GM12878 (cell line): Measurements from ENCODE around the gene MEIOB. TPM values are rescaled to one million over a fixed set of nuclear protein-coding genes. Genes with fewer than 3 reads are reported as not detected.

Experiments
- BMI1 ChIP-seq: fragments of 450-650 bp; IDR thresholded peaks from 2 replicates; pipeline ENCODE4 v1.6.1; 2016; ENCODE audit warnings: mild to moderate bottlenecking, moderate library complexity, borderline replicate concordance
- CBX5 ChIP-seq: sonication (generic); IDR thresholded peaks from 2 replicates; pipeline ENCODE4 v1.6.1; 2016; ENCODE audit warnings: low read depth, moderate library complexity, mild to moderate bottlenecking, inconsistent platforms
- FOS ChIP-seq: IDR thresholded peaks from 3 replicates; pipeline ENCODE4 v1.6.1; 2011; ENCODE audit warnings: borderline replicate concordance; ENCODE audit not compliant: insufficient read length; ENCODE audit errors: extremely low read depth
- HDAC6 ChIP-seq: fragments of 200-600 bp; sonication (generic); IDR thresholded peaks from one replicate; pipeline ENCODE4 v1.8.0; 2017; ENCODE audit warnings: antibody characterized with exemption; ENCODE audit not compliant: unreplicated experiment
- IKZF1 ChIP-seq: fragments of 450-650 bp; conservative IDR thresholded peaks from 2 replicates; pipeline ENCODE4 v1.6.1; 2017; ENCODE audit warnings: antibody characterized with exemption, mild to moderate bottlenecking
- MEF2A ChIP-seq: IDR thresholded peaks from 2 replicates; pipeline ENCODE4 v1.6.1; 2011; ENCODE audit warnings: low read depth, mild to moderate bottlenecking, low read length, moderate library complexity; ENCODE audit not compliant: insufficient read depth
- NR2C2 ChIP-seq: IDR thresholded peaks from 2 replicates; pipeline ENCODE4 v1.6.1; 2011; ENCODE audit warnings: borderline replicate concordance, low read depth; ENCODE audit not compliant: control insufficient read depth, insufficient read length
- PAX8 ChIP-seq: fragments of 450-650 bp; IDR thresholded peaks from 2 replicates; pipeline ENCODE4 v1.6.1; 2017; ENCODE audit warnings: mild to moderate bottlenecking, moderate library complexity
- RB1 ChIP-seq: fragments of 450-650 bp; formaldehyde crosslinking; IDR thresholded peaks from 2 replicates; pipeline ENCODE4 v1.6.1; 2017; ENCODE audit warnings: mild to moderate bottlenecking, borderline replicate concordance
- RFX5 ChIP-seq: IDR thresholded peaks from 2 replicates; pipeline ENCODE4 v1.6.1; 2011; ENCODE audit warnings: low read depth, low read length, improper control_type of control experiment
- SIX5 ChIP-seq: IDR thresholded peaks from 2 replicates; pipeline ENCODE4 v1.6.1; 2011; ENCODE audit warnings: mild to moderate bottlenecking, low read depth, low read length, moderate library complexity; ENCODE audit not compliant: severe bottlenecking
- SMAD5 ChIP-seq: IDR thresholded peaks from 2 replicates; pipeline ENCODE4 v1.6.1; 2016; ENCODE audit warnings: antibody characterized with exemption, low read depth
- SMARCA5 ChIP-seq: fragments of 450-650 bp; IDR thresholded peaks from 2 replicates; pipeline ENCODE4 v1.6.1; 2017; ENCODE audit warnings: mild to moderate bottlenecking
- SP1 ChIP-seq: IDR thresholded peaks from one replicate; pipeline ENCODE4 v1.6.1; 2011; ENCODE audit warnings: low read depth, low read length
- YY1 ChIP-seq: IDR thresholded peaks from 2 replicates; pipeline ENCODE4 v1.6.1; 2011; ENCODE audit warnings: low read depth, mild to moderate bottlenecking, low read length
- ZNF622 ChIP-seq: fragments of 450-650 bp; IDR thresholded peaks from 2 replicates; pipeline ENCODE4 v1.6.1; 2017; ENCODE audit warnings: mild to moderate bottlenecking, inconsistent platforms
- polyA plus RNA-seq, 11 experiments: library from polyadenylated mRNA; depleted of rRNA in 4 of 11; unstranded in 6 of 11; stranded (reverse) in 5 of 11; fragments of >200 nt; fragmentation: Nextera tagmentation in 4 of 11; fragmentation: Illumina TruSeq in 1 of 11; extraction: Ambion mirVana in 4 of 11; extraction: Trizol in 1 of 11; gene quantifications; 1 replicate in 1 of 11; 2 replicates in 10 of 11; pipeline versions ENCODE4 v1.2.1 to v1.2.3, GENCODE V29; 2011 to 2016; ENCODE audit warnings: inconsistent platforms in 2 of 11, missing spikeins in 2 of 11, low read depth in 1 of 11
- total RNA-seq, 4 experiments: library from RNA; depleted of rRNA in 3 of 4; stranded (reverse); fragments of >200 nt in 3 of 4; fragmentation: Illumina TruSeq in 1 of 4; extraction: Trizol in 1 of 4; gene quantifications; 2 replicates each; pipeline versions ENCODE4 v1.2.1 to v1.2.3, GENCODE V29; 2013 to 2021
- TF ChIP-seq, protein P1 (sequence below): IDR thresholded peaks from 2 replicates; pipeline ENCODE4 v1.6.1; 2012; ENCODE audit warnings: improper control_type of control experiment, low read depth, low read length; ENCODE audit not compliant: insufficient replicate concordance
- TF ChIP-seq, protein P2 (sequence below): fragments of 450-650 bp; IDR thresholded peaks from 2 replicates; pipeline ENCODE4 v1.6.1; 2017; ENCODE audit warnings: low read depth, mild to moderate bottlenecking, moderate library complexity
- TF ChIP-seq, protein P3 (sequence below): IDR thresholded peaks from 2 replicates; pipeline ENCODE4 v1.6.1; 2012; ENCODE audit warnings: mild to moderate bottlenecking, low read depth, low read length
- TF ChIP-seq, protein P4 (sequence below): IDR thresholded peaks from 2 replicates; pipeline ENCODE4 v1.6.1; 2012; ENCODE audit warnings: low read depth, low read length, improper control_type of control experiment

Gene MEIOB
- total and polyA plus RNA-seq, 10 of the 15 experiments (the other 5 are each of a cell fraction or from before 2014, with no cell fraction given): 0.04 to 0.26 (median 0.09) TPM; not detected in 5

DNA sequence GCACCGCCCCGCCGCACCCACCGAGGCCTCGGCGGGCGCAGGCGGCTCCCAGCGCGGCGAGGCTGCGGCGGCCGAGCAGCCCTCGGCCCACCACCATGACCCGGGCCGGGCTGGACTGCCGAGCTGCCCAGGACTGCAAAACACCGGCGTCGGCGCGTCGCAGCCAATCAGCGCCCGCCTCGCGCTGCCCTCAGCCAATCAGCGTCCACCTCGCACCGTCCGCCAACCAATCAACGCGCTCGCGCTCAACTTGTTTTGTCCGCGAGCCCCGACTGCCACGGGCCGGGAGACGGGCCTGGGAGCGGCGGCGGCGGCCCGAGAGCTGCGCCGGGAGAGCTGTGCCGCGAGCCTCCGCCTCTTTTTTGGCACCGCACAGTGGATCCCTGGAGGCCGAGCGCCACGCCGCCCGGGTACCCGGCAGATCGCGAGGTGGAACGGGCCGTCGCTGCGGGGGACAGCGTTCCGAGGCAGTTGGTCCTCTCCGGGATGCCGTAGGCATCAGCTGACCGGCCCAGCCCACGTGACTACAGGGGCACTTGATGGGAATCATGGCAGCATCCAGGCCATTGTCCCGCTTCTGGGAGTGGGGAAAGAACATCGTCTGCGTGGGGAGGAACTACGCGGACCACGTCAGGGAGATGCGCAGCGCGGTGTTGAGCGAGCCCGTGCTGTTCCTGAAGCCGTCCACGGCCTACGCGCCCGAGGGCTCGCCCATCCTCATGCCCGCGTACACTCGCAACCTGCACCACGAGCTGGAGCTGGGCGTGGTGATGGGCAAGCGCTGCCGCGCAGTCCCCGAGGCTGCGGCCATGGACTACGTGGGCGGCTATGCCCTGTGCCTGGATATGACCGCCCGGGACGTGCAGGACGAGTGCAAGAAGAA, 45.0 kb downstream of the MEIOB start, which contains the start of the genes FAHD1 and HAGH (continued):
- TF ChIP-seq, protein P1, sequence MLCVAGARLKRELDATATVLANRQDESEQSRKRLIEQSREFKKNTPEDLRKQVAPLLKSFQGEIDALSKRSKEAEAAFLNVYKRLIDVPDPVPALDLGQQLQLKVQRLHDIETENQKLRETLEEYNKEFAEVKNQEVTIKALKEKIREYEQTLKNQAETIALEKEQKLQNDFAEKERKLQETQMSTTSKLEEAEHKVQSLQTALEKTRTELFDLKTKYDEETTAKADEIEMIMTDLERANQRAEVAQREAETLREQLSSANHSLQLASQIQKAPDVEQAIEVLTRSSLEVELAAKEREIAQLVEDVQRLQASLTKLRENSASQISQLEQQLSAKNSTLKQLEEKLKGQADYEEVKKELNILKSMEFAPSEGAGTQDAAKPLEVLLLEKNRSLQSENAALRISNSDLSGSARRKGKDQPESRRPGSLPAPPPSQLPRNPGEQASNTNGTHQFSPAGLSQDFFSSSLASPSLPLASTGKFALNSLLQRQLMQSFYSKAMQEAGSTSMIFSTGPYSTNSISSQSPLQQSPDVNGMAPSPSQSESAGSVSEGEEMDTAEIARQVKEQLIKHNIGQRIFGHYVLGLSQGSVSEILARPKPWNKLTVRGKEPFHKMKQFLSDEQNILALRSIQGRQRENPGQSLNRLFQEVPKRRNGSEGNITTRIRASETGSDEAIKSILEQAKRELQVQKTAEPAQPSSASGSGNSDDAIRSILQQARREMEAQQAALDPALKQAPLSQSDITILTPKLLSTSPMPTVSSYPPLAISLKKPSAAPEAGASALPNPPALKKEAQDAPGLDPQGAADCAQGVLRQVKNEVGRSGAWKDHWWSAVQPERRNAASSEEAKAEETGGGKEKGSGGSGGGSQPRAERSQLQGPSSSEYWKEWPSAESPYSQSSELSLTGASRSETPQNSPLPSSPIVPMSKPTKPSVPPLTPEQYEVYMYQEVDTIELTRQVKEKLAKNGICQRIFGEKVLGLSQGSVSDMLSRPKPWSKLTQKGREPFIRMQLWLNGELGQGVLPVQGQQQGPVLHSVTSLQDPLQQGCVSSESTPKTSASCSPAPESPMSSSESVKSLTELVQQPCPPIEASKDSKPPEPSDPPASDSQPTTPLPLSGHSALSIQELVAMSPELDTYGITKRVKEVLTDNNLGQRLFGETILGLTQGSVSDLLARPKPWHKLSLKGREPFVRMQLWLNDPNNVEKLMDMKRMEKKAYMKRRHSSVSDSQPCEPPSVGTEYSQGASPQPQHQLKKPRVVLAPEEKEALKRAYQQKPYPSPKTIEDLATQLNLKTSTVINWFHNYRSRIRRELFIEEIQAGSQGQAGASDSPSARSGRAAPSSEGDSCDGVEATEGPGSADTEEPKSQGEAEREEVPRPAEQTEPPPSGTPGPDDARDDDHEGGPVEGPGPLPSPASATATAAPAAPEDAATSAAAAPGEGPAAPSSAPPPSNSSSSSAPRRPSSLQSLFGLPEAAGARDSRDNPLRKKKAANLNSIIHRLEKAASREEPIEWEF: no peak
- TF ChIP-seq IKZF1: peak; percentile 99
- TF ChIP-seq CBX5: no peak
- TF ChIP-seq RFX5: peak; percentile 89
- no peak for TF ChIP-seq NR2C2
- TF ChIP-seq, protein P2, sequence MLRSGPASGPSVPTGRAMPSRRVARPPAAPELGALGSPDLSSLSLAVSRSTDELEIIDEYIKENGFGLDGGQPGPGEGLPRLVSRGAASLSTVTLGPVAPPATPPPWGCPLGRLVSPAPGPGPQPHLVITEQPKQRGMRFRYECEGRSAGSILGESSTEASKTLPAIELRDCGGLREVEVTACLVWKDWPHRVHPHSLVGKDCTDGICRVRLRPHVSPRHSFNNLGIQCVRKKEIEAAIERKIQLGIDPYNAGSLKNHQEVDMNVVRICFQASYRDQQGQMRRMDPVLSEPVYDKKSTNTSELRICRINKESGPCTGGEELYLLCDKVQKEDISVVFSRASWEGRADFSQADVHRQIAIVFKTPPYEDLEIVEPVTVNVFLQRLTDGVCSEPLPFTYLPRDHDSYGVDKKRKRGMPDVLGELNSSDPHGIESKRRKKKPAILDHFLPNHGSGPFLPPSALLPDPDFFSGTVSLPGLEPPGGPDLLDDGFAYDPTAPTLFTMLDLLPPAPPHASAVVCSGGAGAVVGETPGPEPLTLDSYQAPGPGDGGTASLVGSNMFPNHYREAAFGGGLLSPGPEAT: peak; percentile 100
- peak; percentile 57 for TF ChIP-seq SIX5
- TF ChIP-seq MEF2A: no peak
- TF ChIP-seq SP1: peak; percentile 92
- TF ChIP-seq, protein P3, sequence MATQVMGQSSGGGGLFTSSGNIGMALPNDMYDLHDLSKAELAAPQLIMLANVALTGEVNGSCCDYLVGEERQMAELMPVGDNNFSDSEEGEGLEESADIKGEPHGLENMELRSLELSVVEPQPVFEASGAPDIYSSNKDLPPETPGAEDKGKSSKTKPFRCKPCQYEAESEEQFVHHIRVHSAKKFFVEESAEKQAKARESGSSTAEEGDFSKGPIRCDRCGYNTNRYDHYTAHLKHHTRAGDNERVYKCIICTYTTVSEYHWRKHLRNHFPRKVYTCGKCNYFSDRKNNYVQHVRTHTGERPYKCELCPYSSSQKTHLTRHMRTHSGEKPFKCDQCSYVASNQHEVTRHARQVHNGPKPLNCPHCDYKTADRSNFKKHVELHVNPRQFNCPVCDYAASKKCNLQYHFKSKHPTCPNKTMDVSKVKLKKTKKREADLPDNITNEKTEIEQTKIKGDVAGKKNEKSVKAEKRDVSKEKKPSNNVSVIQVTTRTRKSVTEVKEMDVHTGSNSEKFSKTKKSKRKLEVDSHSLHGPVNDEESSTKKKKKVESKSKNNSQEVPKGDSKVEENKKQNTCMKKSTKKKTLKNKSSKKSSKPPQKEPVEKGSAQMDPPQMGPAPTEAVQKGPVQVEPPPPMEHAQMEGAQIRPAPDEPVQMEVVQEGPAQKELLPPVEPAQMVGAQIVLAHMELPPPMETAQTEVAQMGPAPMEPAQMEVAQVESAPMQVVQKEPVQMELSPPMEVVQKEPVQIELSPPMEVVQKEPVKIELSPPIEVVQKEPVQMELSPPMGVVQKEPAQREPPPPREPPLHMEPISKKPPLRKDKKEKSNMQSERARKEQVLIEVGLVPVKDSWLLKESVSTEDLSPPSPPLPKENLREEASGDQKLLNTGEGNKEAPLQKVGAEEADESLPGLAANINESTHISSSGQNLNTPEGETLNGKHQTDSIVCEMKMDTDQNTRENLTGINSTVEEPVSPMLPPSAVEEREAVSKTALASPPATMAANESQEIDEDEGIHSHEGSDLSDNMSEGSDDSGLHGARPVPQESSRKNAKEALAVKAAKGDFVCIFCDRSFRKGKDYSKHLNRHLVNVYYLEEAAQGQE: 0 out of 2 replicates have a peak, but pooled peaks have one; percentile 36
- no peak for TF ChIP-seq HDAC6
- TF ChIP-seq SMARCA5: no peak
- peak; percentile 97 for TF ChIP-seq YY1
- TF ChIP-seq RB1: peak; percentile 77; the same call in 1 of the 2 replicates
- TF ChIP-seq FOS: peak; percentile 69
- TF ChIP-seq, protein P4, sequence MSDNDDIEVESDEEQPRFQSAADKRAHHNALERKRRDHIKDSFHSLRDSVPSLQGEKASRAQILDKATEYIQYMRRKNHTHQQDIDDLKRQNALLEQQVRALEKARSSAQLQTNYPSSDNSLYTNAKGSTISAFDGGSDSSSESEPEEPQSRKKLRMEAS: peak; percentile 96
- no peak for TF ChIP-seq BMI1
- TF ChIP-seq PAX8: no peak
- no peak; the same call in 1 of the 2 replicates for TF ChIP-seq SMAD5
- TF ChIP-seq ZNF622: no peak
